NT2/D1 (cell line): ENCODE measurements around the gene PIEZO1.

ENCODE experiments used
- SUZ12 ChIP-seq: IDR thresholded peaks from 2 replicates; pipeline ENCODE4 v1.6.1; 2011; ENCODE audit not compliant: insufficient read length, insufficient read depth; ENCODE audit errors: extremely low read depth
- YY1 ChIP-seq: IDR thresholded peaks from 2 replicates; pipeline ENCODE4 v1.6.1; 2011; ENCODE audit not compliant: insufficient read length, insufficient read depth
- ZNF274 ChIP-seq: IDR thresholded peaks from 2 replicates; pipeline ENCODE4 v1.6.1; 2011; ENCODE audit warnings: mild to moderate bottlenecking, low read depth, low read length

GRCh38 chr16:88721236-88721635 is 63.8 kb downstream of the PIEZO1 start:
- TF ChIP-seq ZNF274 (no peak), YY1 (no peak), SUZ12 (no peak)
